PC-3 (cell line): ENCODE data around the gene SNTG2.

Experiments used
- CTCF ChIP-seq: fragments of 300-600 bp; sonication (generic); conservative IDR thresholded peaks from 2 replicates; pipeline ENCODE4 v1.5.1; 2017; ENCODE audit warnings: antibody characterized with exemption, low read depth, mild to moderate bottlenecking, low read length
- EZH2phosphoT487 ChIP-seq: fragments of 300-600 bp; sonication (generic); IDR thresholded peaks from 2 replicates; pipeline ENCODE4 v1.6.1; 2018; ENCODE audit warnings: mild to moderate bottlenecking, antibody characterized with exemption, low read length, borderline replicate concordance

GRCh38 chr2:1041012-1041805, 90.6 kb downstream of the SNTG2 start:
- TF ChIP-seq CTCF (no peak), EZH2phosphoT487 (no peak)
